SW 1271 (cell line): ENCODE measurements around the gene KRTAP27-1.

ENCODE experiments used
- DNase-seq, 2 experiments: peaks; one replicate each; lab custom pipeline; 2025; lab: John Stamatoyannopoulos, UW

KRTAP27-1 gene, protein sequence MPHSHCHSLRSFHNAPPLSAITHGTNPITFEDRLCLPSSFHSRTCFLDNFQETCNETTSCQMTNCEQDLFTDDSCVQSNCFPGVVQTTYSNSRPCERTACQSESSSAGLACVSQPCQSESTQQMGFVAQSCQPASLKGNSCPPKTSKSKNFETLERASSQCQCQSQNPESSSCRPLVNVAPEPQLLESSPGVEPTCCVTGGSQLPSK

DNA sequence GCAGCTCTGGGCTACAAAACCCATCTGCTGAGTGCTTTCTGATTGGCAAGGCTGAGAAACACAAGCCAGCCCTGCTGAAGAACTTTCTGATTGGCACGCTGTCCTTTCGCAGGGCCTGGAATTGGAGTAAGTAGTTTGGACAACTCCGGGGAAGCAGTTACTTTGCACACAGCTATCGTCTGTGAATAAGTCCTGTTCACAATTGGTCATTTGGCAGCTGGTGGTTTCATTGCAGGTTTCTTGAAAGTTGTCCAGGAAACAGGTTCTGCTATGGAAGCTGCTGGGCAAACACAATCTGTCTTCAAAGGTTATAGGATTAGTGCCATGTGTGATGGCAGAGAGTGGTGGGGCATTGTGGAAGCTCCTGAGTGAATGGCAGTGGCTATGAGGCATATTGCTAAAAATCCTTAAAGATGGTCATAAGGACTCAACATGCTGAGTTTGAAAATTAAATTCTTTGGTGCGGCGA lies at the start of gene KRTAP27-1:
Gene KRTAP27-1 (minus strand): TSS at position 419 of the 469 bp plus-strand sequence. CDS start 26 bp downstream, at position 393.
- DNase-seq = no peak

DNA sequence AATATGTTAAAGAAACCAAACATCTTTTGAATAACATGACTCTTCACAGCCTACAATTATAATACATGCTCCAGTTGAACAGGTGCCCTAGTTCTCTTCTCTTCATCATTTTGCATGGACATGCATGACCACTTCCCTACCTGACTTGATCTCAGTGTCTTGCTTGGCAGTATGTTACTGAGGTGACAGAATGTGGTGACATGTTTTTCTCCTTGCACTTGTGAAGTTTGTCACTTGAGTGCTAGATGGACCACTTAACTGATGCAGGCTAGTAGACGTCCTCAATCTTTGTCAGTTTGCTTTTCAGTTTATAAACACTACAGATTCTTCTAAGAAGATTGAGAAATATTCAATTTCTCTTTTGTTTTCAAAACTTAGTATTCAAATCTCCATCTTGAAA lies 44.7 kb upstream of the KRTAP27-1 start:
- no peak for DNase-seq

DNA sequence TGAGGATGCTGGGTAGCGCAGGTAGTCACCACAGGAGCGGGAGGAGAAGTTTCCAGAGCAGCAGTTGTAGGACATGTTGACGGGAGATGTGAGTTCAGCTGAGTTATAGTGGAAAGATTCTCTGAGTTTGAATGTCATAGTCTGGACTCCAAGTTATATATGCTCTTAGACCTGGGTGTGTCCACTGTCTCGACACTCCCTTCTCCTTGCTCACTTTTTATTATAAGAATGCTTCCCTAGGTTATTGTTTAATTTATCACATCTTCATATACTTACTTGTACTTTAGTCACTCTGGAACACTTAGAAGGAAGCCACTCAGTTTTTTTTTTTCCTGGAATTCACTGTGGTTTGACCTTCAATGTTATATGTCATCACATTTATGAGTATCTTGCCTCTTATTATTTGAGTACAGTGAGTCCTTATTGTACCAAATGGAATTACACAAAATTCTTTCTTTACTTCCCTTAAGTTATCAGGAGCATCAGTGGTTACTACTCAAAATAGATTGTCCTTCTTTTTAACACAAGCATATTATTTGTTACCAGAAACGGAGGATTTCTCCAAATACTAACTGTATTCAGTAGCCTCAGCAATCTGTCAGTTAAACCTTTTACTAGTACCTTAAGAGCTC lies 34.8 kb upstream of the KRTAP27-1 start, which contains the start of gene KRTAP13-2:
Gene KRTAP13-2 (minus strand): TSS at position 133 of the 632 bp plus-strand sequence. CDS start 58 bp downstream, at position 75.
- no peak for DNase-seq

DNA sequence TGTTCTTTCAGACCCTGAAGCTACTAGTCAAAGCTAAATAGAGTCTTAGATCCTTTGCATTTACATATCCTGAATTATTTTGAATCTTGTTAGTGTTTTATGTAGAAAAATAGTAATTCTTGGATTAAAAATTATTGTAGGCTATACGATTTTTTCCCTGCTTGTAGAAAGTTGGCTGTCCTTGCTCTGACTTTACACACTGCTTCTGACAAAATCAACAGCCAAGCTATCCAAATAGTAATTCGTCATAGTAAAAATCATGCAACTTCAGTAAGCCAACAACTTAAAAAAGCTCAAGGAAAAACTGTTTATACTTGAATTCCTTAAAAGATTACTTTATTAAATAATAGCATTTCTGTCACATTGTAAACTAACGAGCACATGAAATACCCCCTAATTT lies 18.4 kb upstream of the KRTAP27-1 start:
- no peak for DNase-seq

DNA sequence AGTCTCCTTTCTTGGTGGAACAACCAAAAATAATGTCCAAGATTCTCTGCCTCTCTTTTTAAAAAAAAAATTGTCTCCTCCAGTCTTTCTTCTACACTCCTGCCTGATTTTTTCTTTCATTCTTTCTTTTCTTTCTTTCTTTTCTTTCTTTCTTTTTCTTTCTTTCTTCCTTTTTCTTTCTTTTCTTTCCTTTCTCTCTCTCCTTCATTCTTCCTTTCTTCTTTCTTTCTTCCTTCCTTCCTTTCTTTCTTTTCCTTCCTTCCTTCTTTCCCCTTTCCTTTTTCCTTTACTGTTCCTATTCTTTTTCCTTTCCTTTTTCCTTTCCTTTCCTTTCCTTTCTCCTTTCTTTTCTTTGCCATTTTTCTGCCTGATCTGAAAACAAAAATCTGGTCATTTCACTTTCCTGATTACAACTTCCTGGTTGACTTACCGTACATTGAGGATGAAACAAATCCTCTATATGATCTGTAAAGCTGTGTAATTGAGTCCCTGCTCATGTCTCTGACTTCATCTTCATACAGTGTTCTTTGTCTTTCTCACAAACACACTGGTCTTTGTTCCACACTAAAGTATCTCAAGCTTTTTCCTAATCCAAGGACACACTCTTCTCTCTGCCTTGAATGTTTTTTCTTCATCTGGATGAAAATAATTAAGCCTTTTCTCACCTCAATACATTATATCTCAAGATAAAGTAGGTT lies 17.0 kb upstream of the KRTAP27-1 start:
- DNase-seq = no peak

DNA sequence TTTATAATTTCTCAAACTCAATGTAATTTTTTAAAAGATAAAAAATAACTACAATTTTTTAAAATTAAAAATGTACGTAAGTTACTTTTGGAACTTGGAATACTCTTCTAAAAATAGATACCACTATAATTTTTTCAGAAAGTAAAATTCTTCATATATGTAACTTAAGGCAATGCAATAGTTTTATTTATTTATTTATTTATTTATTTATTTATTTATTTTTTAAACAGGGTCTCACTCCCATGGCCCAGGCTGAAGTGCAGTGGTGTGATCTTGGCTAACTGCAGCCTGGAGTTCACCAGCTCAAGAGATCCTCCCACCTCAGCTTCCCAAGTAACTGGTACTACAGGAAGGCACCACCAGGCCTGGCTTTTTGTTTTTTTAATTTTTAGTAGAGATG lies 14.0 kb upstream of the KRTAP27-1 start:
- no peak for DNase-seq

DNA sequence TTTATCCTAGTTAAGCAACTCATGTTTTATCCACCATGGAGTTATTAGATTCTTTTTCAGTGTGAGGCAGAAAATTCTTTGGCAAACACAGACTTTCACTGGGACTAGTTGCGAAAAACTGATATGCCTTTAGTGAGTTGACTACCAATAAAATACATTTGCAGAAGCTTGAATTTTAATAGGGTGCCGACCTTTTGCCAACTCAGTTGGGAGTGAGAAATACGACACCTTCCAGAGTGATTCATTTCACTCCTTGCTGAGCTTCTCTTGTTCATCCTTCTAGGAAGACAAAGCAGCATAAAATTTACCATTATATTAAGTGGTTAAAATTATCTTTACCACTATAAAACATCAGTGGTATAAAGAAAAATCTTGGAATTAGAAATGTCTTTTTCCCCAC lies 12.1 kb upstream of the KRTAP27-1 start:
- no peak for DNase-seq

DNA sequence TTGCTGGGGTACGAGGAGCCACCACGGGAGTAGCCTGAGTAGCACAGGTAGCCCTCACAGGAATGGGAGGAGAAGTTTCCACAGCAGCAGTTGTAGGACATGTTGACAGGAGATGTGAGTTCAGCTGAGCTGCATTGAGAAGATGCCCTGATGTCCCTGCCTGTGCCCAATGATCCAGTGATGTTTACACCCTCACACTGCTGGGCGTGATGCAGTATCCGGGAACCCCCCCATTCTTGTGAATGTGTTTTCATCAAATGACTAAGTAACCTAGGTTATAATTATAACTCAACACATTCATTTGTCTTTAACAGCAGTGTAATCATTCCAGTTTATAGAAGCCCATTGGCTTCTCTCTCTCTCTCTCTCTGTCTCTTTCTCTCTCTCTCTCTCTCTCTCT lies 11.0 kb upstream of the KRTAP27-1 start, which contains the start of gene KRTAP23-1:
Gene KRTAP23-1 (minus strand): TSS at position 101 of the 400 bp plus-strand sequence. CDS start 0 bp downstream, at position 101.
- DNase-seq = no peak

DNA sequence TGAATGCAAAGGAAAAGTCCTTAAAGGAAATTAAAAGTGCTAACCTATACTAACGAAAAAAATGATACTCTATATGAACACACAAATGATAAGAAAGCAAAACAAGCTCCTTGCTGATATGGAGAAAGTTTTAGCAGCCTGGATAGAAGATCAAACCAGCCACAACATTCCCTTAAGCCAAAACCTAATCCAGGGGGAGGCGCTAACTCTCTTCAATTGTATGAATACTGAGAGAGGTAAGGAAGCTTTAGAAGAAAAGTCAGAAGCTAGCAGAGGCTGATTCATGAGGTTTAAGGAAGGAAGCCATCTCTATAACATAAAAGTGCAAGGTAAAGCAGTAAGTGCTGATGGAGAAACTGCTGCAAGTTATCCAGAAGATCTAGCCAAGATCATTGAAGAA lies 7.5 kb upstream of the KRTAP27-1 start:
- DNase-seq = no peak

DNA sequence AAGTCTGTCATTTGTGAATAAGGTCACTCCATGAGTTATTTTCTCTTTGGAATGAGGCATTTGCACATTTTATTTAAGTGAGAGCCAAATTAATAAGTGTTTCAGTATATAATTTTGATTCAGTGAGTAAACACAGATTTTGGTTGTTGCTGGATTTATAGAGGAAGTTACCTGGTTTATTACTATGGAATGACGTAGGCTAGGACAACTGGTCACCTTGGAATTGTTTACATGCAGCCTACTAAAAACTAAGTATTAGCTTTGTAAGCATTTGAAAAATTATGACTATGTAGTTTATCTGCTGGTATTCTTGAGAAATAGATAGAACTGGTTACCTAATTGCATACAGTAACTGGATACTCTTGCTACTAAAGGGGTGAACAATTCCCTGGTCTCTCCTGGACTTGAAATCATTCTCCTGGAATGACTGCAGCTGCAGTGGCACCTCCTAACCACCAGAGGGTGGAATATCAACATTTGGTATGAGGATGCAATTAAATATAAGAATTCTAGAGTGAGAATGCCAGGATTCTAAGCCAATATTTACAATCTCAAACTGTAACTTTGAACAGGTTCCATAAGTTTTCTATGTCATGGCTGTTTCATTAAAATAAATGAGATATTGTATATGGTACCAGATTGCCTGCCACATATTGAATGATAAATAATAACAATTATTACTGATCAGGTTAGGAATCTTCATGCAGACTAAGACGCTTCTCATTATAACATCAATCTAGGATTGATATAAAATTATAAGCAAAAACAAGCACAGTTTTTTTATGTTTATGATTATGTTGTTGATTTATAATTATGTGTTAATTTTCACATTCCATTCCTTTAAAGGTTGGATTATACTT lies 3.5 kb upstream of the KRTAP27-1 start:
- peak in 1 of 2 experiments; percentile 5 for DNase-seq

DNA sequence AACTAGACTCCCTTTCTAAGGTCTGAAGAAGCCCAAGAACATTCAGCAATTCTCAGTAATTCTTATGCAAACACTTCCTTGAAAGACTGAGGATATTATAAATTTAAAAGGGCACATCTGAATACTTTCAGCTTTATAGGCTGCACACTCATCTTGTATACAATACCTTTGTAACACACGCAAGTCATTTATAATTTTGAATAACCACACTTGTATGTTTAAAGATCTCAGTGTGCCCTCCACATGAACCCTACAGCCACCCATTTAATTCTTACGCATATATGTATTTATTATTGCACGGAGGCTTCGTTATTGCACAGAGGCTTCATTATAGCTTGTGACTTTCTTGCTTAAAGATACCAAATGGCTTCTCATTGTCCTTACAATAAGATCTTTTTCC lies 1.2 kb upstream of the KRTAP27-1 start:
- DNase-seq = no peak

DNA sequence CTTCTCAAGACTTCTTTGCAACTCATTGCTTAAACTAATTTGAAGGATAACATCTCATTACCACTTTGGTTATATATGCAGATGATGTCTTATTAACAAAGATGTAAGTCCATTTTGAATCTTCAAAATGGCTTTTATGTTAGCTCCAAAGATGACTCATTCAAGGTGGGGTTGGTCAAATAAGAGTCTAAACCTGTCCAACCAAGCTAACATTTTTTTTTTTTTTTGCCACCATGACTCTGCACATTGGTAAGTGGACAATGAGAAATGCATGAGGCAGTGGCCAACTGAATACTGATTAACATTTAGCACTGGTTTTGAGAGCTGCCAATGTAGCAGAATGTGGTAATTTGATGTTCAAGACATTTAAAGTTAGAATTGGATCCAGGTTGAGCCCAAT lies 278 bp upstream of the KRTAP27-1 start:
- no peak for DNase-seq

DNA sequence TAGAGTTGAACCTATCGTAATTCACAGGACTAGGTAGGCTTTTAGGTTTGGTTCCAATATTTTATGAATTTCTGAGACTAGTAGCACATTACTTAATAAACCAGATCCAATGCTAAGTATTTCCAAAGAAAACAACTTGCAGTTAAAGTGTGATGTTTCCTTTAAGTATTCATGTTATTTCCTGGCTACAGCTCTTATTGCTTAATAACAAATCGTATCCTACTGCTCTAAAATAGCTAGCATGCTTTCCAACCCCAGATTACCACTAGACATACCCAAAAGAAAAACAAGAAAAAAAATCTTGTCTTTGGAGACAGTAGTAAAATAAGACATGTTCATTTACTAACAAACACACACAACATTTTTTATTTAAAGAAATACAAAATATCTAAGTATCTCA lies 898 bp downstream of the KRTAP27-1 start:
- DNase-seq = peak in 1 of 2 experiments; percentile 43

DNA sequence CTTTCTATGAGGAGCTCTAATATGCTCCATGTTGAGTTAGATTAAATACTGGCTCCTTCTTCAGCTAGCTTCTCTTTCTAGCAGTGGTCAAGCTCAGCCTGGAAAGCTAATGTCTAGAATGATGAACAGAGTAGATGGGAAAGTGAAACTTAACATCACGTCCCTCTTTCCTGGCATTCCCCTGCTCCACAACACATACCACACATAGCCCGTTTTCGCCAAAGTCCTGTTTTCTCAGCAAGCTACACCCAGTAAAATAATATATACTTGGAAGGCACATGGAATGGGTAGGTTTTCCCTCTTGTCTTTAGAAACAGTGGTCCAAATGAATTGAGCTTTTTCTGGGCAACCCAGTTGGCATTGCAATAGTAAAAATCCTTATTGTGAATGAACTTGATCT lies 3.8 kb downstream of the KRTAP27-1 start:
- DNase-seq = no peak

DNA sequence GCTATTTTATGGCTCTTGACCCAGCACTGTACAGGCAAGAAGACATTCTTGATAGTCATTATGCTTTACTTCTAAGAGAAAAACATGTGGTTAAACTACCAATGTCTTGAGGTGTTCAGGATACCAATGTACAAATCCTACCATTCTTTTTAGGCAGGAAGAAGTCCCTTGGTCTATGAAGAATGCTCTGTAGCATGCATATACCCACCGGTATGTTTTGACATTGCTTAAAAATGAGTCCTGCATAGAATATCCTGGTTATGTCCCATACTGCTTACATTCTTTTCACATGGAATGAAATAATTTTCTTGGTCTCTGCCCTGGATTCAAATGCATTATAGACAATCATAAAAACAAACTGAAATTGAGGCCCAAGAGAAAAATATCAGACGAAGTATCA lies 4.8 kb downstream of the KRTAP27-1 start:
- no peak for DNase-seq

DNA sequence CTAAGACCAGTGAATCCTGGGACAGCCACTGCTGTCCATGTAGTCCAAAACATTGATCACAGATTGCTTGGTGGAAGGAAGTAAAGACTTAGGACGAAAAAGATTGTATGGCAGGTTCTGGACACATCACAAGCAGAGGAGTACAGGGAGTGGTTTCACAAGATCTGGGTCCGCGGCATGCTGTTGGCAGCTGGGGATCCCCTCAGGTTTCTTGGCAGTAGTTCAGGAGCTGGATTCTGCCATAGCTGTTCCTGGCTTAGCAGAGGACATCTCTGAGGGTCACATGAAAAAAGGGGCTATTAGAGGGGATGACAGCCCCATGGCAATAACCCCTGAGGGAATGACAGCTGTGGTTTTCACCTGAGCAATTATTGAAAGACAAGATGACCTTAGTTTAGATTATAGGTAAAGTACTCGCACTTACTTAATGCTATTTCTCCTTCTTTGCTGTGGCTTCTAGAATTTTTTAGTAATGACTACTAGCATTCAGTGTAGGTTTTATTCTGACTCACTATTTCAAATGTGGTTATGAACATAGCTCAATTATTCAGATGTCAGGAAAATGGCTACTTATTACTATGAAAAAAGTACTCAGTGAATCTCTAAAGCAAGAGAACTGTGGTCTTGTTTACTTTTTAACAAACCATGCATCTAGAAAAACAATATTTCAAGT lies 8.2 kb downstream of the KRTAP27-1 start:
- DNase-seq = no peak

DNA sequence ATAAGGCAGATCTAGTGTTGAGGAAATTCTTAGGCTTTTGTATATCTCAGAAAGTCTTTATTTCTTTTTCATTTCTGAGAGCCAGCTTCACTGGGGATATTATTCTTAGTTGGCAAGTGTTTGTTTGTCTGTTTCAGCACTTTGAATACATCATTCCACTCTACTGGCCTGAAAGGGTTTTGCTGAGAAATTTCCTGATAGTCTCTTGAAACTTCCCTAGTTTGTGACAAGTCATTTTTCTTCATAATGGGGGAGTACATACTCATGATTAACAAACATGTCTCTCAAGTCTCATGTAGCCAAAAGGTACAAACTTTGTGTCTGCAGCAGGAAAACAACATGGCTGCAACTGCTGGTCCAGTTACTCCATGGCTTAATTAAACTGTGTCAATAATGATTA lies 11.1 kb downstream of the KRTAP27-1 start:
- DNase-seq = no peak

DNA sequence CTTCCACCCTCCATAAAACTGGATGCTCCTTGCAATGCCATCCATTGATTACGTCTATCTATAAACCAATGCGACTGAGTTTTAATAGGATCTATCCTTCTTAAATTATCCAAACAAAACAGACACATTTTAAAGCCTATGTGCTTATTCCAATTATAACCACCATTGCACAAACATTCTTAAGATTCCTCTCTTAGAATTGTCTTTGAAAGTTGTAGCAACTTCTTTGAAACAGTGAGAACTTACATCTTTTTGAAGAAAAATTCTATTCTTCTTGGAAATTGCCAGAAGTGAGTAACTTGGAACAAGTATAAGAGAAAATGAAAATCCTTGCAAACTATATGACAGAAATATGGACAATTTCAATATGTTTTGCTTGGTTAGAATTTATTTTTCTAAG lies 17.3 kb downstream of the KRTAP27-1 start, which contains the start of gene KRTAP26-1:
Gene KRTAP26-1 (minus strand): TSS at position 101 of the 400 bp plus-strand sequence. CDS start 280 bp downstream, outside the sequence.
- DNase-seq = no peak

DNA sequence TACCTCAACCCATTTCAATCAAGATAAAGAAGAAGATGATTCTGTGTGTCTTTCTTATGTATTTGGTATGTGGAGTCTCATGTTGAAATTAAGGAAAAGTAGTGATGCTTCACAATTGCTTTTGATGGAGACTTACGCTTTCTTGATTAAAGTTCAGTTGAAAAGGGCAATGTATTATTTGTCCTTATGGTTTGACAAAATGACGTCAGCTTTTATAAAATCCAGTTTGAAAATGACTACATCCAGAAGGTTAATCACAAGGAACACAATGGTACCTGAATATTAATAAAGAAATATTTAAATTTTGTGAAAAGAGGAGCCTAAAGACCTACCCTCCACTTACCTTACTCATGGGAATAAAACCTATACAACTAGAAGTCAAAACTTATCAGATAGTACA lies 21.8 kb downstream of the KRTAP27-1 start:
- DNase-seq = no peak

DNA sequence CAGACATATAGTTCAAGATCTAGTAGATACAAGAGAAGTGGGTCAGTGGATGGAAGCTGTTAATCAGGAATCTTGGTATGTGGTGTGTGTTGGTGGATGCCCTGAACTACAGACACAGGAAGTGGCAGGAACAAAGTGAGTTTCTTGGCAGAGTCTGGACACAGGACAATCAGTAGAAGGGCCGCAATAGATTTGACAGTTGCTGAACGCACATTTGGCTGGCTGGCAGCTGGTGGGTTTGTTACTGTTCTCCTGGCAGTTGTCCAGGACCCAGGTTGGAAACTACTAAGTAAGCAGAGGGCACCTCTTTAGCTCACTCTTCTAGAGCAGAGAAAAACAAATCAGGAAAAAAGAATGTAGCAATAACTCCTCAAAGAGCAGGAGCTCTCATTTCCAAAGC lies 30.6 kb downstream of the KRTAP27-1 start:
- DNase-seq = no peak

DNA sequence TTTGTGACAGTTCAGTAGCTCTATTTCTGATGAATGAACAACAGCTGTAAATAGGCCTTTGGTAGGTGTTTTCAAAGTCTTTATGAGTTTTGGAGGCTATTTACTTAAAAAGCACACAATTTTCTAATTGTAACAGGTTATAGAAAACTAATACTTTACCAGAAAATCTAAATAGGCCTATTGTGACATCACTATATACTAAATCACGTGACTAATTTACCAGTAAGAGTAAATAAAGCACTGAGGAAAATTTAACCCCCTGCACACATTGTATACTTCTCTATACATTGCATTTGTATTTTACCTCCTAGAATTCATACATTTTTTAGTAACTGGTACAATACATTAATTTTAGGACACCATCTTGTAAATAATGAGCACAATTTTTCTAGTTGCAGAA lies 32.4 kb downstream of the KRTAP27-1 start:
- no peak for DNase-seq
